Mesenchymal stem cell (in vitro differentiated cells and primary cell): ENCODE measurements around the gene GPRC5C.

ENCODE experiments used
- DNase-seq: peaks from one replicate; pipeline ENCODE4 v3.0.0-alpha.2; 2013
- H2AFZ ChIP-seq: one replicate; pipeline ENCODE4 v1.6.1; 2013; ENCODE audit warnings: low read depth, mild to moderate bottlenecking, control low read depth, inconsistent platforms, low read length, moderate library complexity
- H2AK5ac ChIP-seq: 2 replicates; pipeline ENCODE4 v1.6.1; 2013; ENCODE audit warnings: low read length, moderate library complexity, mild to moderate bottlenecking, inconsistent platforms; ENCODE audit not compliant: severe bottlenecking
- H2BK120ac ChIP-seq: one replicate; pipeline ENCODE4 v1.6.1; 2013; ENCODE audit warnings: low read depth, mild to moderate bottlenecking, inconsistent platforms, low read length, moderate library complexity
- H2BK12ac ChIP-seq, 2 experiments: one replicate each; pipeline ENCODE4 v1.6.1; 2013; ENCODE audit warnings: inconsistent platforms in 2 of 2, low read length in 2 of 2, mild to moderate bottlenecking in 2 of 2, moderate library complexity in 2 of 2, control low read depth in 1 of 2
- H2BK15ac ChIP-seq: one replicate; pipeline ENCODE4 v1.6.1; 2013; ENCODE audit warnings: mild to moderate bottlenecking, low read depth, inconsistent platforms; ENCODE audit not compliant: poor library complexity, severe bottlenecking
- H2BK5ac ChIP-seq: 2 replicates; pipeline ENCODE4 v1.6.1; 2013; ENCODE audit warnings: low read depth, mild to moderate bottlenecking, low read length, control low read depth, inconsistent platforms; ENCODE audit not compliant: poor library complexity, severe bottlenecking
- H3K14ac ChIP-seq, 2 experiments: one replicate each; pipeline ENCODE4 v1.6.1; 2013; ENCODE audit warnings: inconsistent platforms in 2 of 2, low read length in 2 of 2, control low read depth in 1 of 2, mild to moderate bottlenecking in 1 of 2, moderate library complexity in 1 of 2
- H3K18ac ChIP-seq, 2 experiments: one replicate each; pipeline ENCODE4 v1.6.1; 2013; ENCODE audit warnings: inconsistent platforms in 2 of 2, low read length in 2 of 2, control low read depth in 1 of 2, low read depth in 1 of 2, mild to moderate bottlenecking in 1 of 2
- H3K23ac ChIP-seq, 2 experiments: one replicate each; pipeline ENCODE4 v1.6.1; 2013; ENCODE audit warnings: inconsistent platforms in 2 of 2, low read length in 2 of 2, mild to moderate bottlenecking in 2 of 2, moderate library complexity in 2 of 2, control low read depth in 1 of 2
- H3K27ac ChIP-seq: 2 replicates; pipeline ENCODE4 v1.5.1; 2013; ENCODE audit warnings: mild to moderate bottlenecking, moderate library complexity, low read length, control low read depth, inconsistent platforms; ENCODE audit not compliant: poor library complexity, severe bottlenecking
- H3K27me3 ChIP-seq, 2 experiments: 2 replicates each; pipeline versions ENCODE4 v1.6.1 to v1.7.0; 2013; ENCODE audit warnings: low read length in 2 of 2, mild to moderate bottlenecking in 2 of 2, moderate library complexity in 2 of 2, control low read depth in 1 of 2, inconsistent platforms in 1 of 2; ENCODE audit not compliant: control insufficient read depth in 1 of 2, insufficient read depth in 1 of 2
- H3K36me3 ChIP-seq, 2 experiments: 2 replicates each; pipeline versions ENCODE4 v1.6.1 to v1.7.0; 2013; ENCODE audit warnings: low read length in 2 of 2, control low read depth in 1 of 2, inconsistent platforms in 1 of 2, low read depth in 1 of 2, mild to moderate bottlenecking in 1 of 2; ENCODE audit not compliant: insufficient read depth in 2 of 2, control insufficient read depth in 1 of 2
- H3K4ac ChIP-seq, 2 experiments: one replicate each; pipeline ENCODE4 v1.6.1; 2013; ENCODE audit warnings: inconsistent platforms in 2 of 2, low read length in 2 of 2, mild to moderate bottlenecking in 2 of 2, moderate library complexity in 2 of 2, control low read depth in 1 of 2, low read depth in 1 of 2
- H3K4me1 ChIP-seq: 2 replicates; pipeline ENCODE4 v1.6.1; 2013; ENCODE audit warnings: low read depth, low read length, control low read depth; ENCODE audit not compliant: control insufficient read depth, insufficient read depth
- H3K4me2 ChIP-seq: 2 replicates; pipeline ENCODE4 v1.6.1; 2013; ENCODE audit warnings: low read length, mild to moderate bottlenecking, inconsistent platforms; ENCODE audit not compliant: poor library complexity, severe bottlenecking
- H3K4me3 ChIP-seq, 2 experiments: 2 replicates each; pipeline versions ENCODE4 v1.5.1 to v1.7.0; 2013; ENCODE audit warnings: low read length in 2 of 2, mild to moderate bottlenecking in 2 of 2, control low read depth in 1 of 2, low read depth in 1 of 2; ENCODE audit not compliant: insufficient read depth in 1 of 2
- H3K79me1 ChIP-seq: replicated peaks from 2 replicates; pipeline ENCODE4 v1.6.1; 2013; ENCODE audit warnings: mild to moderate bottlenecking, control low read depth, low read length, inconsistent platforms; ENCODE audit not compliant: poor library complexity, severe bottlenecking
- H3K9ac ChIP-seq: 2 replicates; pipeline ENCODE4 v1.7.0; 2013; ENCODE audit warnings: mild to moderate bottlenecking, low read length, moderate library complexity
- H3K9me3 ChIP-seq: 2 replicates; pipeline ENCODE4 v1.7.0; 2013; ENCODE audit warnings: mild to moderate bottlenecking, low read length; ENCODE audit not compliant: control insufficient read depth
- H4K8ac ChIP-seq: one replicate; pipeline ENCODE4 v1.6.1; 2013; ENCODE audit warnings: inconsistent platforms, mild to moderate bottlenecking, low read length, moderate library complexity
- H4K91ac ChIP-seq: one replicate; pipeline ENCODE4 v1.6.1; 2013; ENCODE audit warnings: mild to moderate bottlenecking, low read length, inconsistent platforms
- WGBS: methylation state at CpG from one replicate; pipeline ENCODE4 v1.1.7; 2013; ENCODE audit warnings: mixed read lengths; 5-methylcytosine and 5-hydroxymethylcytosine counted together

GPRC5C gene

DNA sequence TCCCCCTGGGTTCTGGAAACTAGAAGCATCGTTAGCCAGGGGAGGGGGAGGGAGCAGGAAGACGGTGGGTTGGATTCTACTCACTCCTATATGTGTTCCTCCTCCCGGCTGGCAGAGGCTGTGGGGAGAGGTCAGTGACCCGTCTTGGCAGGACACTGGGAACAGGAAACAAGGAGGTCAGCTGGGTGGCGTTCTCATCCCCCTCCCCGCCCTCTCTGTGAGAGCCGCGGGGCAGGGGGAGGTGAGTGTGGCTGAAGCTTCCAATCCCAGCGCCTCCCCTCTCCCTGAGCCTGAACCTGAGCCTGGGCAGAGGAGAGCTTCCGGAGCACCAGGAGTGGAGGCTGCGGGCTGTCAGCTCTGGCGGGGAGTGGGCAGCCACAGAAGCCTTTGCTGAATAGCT, 12.5 kb downstream of the GPRC5C start:
- WGBS: 37% methylated on average over 8 of the region's 12 CpGs
- Histone ChIP-seq H4K8ac (no peak overlapping the region), H3K4ac (no peak overlapping the region), H3K9me3 (peaks cover 2% of the 10 kb centered on the region), H3K36me3 (peaks cover 0 to 78% of the 10 kb centered on the region in 2 experiments), H3K27ac (peak overlapping the region; percentile 23), H3K27me3 (peaks cover 0 to 15% of the 10 kb centered on the region in 2 experiments), H3K4me3 (no peak overlapping the region), H3K9ac (no peak overlapping the region), H3K4me1 (peaks cover 40% of the 10 kb centered on the region), H2BK12ac (no peak overlapping the region), H2BK15ac (no peak overlapping the region), H3K79me1 (peaks cover 44% of the 10 kb centered on the region), H2AFZ (no peak overlapping the region), H3K4me2 (no peak overlapping the region), H2BK5ac (no peak overlapping the region), H3K18ac (no peak overlapping the region), H2AK5ac (peak overlapping the region; percentile 83), H3K14ac (no peak overlapping the region), H3K23ac (no peak overlapping the region), H4K91ac (no peak overlapping the region), H2BK120ac (peak overlapping the region; percentile 27)
- DNase-seq: no peak

DNA sequence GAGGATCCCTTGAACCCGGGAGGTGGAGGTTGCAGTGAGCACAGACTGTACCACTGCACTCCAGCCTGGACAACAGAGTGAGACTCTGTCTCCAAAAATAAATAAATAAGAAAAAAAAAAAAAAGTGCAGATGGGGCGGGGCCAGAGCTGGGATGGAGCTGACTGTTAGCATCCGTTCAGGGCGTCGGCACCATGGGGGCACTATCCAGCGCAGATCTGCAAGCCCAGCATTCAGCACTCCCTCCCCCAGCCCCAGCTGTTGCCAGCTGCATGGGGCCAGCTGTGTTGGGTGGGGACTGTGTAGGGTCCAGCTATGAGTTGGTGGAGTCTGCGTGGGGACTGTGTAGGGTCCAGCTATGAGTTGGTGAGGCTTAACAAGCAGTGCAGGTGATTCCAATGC, 13.3 kb downstream of the GPRC5C start:
- H3K27ac ChIP-seq: no peak overlapping the region
- H3K4me1 ChIP-seq: peaks cover 43% of the 10 kb centered on the region
- H4K91ac ChIP-seq: no peak overlapping the region
- no peak overlapping the region for H3K14ac ChIP-seq
- H3K4me2 ChIP-seq: no peak overlapping the region
- H3K27me3 ChIP-seq: peaks cover 0 to 15% of the 10 kb centered on the region in 2 experiments
- H3K9me3 ChIP-seq: no peaks in the 10 kb centered on the region
- no peak overlapping the region for H3K9ac ChIP-seq
- no peak for DNase-seq
- no peak overlapping the region for H4K8ac ChIP-seq
- H3K4me3 ChIP-seq: no peak overlapping the region
- 94% methylated on average over 7 of the region's 7 CpGs for WGBS
- H3K4ac ChIP-seq: no peak overlapping the region
- no peak overlapping the region for H3K18ac ChIP-seq
- no peak overlapping the region for H2BK15ac ChIP-seq
- H3K79me1 ChIP-seq: peaks cover 44% of the 10 kb centered on the region
- H3K23ac ChIP-seq: no peak overlapping the region
- no peak overlapping the region for H2BK12ac ChIP-seq
- H2BK120ac ChIP-seq: no peak overlapping the region
- H2AK5ac ChIP-seq: peak overlapping the region; percentile 10
- H2AFZ ChIP-seq: no peak overlapping the region
- H2BK5ac ChIP-seq: no peak overlapping the region
- peaks cover 0 to 79% of the 10 kb centered on the region in 2 experiments for H3K36me3 ChIP-seq

DNA sequence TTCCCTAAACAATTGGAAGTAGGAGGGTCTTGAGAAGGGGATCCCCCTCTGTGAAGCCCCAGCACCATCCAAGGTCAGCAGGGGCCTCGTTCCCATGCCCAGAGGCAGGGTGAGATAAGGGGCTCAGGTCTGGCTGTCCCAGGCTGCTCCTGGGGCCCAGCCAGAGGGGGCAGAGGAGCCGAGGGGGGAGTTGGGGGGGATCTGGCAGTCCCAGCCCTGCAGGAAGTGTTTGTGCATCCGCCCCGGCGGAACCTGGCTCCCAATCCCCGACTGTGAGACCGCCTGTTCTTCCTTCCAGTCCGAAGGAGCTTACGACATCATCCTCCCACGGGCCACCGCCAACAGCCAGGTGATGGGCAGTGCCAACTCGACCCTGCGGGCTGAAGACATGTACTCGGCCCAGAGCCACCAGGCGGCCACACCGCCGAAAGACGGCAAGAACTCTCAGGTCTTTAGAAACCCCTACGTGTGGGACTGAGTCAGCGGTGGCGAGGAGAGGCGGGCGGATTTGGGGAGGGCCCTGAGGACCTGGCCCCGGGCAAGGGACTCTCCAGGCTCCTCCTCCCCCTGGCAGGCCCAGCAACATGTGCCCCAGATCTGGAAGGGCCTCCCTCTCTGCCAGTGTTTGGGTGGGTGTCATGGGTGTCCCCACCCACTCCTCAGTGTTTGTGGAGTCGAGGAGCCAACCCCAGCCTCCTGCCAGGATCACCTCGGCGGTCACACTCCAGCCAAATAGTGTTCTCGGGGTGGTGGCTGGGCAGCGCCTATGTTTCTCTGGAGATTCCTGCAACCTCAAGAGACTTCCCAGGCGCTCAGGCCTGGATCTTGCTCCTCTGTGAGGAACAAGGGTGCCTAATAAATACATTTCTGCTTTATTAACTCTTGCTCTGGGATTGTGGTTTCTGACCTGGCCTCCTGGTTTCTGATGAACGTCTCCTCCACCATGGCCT, 14.9 kb downstream of the GPRC5C start:
- Histone ChIP-seq H4K91ac (no peak overlapping the region), H3K4ac (no peak overlapping the region), H3K14ac (no peak overlapping the region), H3K27me3 (peaks cover 0 to 15% of the 10 kb centered on the region in 2 experiments), H3K4me2 (no peak overlapping the region), H3K79me1 (peaks cover 36% of the 10 kb centered on the region), H2BK15ac (no peak overlapping the region), H2BK5ac (no peak overlapping the region), H4K8ac (no peak overlapping the region), H3K23ac (no peak overlapping the region), H3K9me3 (no peaks in the 10 kb centered on the region), H3K4me3 (no peak overlapping the region), H3K18ac (no peak overlapping the region), H3K4me1 (peaks cover 42% of the 10 kb centered on the region), H3K9ac (no peak overlapping the region), H3K27ac (no peak overlapping the region), H2BK120ac (no peak overlapping the region), H2AK5ac (no peak overlapping the region), H2AFZ (no peak overlapping the region), H3K36me3 (peaks cover 0 to 78% of the 10 kb centered on the region in 2 experiments), H2BK12ac (no peak overlapping the region)
- DNase-seq: no peak
- 76% methylated on average over 30 of the region's 31 CpGs for WGBS

DNA sequence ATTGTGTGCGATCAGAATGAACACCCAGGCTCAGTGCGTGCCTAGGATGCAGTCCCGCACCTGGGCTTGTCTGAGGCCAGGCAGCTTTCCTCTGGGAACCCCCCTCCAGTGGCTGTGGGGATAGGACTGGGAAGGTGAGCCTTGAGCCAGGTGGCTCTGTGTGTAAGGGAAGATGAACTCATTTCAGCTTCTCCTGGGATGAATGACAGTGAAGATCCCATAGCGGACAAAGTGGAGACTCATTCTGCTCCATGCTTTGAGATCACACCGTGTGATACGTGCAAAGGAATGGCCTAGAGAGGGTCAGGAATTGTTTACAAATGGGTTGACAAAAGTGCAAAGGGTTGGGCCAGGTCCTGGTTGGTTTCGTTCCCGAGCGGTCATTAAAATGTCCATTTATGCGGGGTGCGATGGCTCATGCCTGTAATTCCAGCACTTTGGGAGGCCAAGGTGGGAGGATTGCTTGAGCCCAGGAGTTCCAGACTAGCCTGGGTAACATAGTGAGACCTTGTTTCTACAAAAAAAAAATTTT, 15.8 kb downstream of the GPRC5C start:
- no peak overlapping the region for H2BK120ac ChIP-seq
- H3K4me1 ChIP-seq: peaks cover 43% of the 10 kb centered on the region
- no peak overlapping the region for H2BK12ac ChIP-seq
- no peaks in the 10 kb centered on the region for H3K9me3 ChIP-seq
- H2BK5ac ChIP-seq: no peak overlapping the region
- peaks cover 31% of the 10 kb centered on the region for H3K79me1 ChIP-seq
- H2AK5ac ChIP-seq: no peak overlapping the region
- H4K8ac ChIP-seq: no peak overlapping the region
- H3K36me3 ChIP-seq: peaks cover 0 to 73% of the 10 kb centered on the region in 2 experiments
- H3K14ac ChIP-seq: no peak overlapping the region
- H2AFZ ChIP-seq: no peak overlapping the region
- H3K4me3 ChIP-seq: no peak overlapping the region
- H4K91ac ChIP-seq: no peak overlapping the region
- H3K23ac ChIP-seq: no peak overlapping the region
- DNase-seq: no peak
- H3K9ac ChIP-seq: no peak overlapping the region
- no peak overlapping the region for H3K4ac ChIP-seq
- WGBS: 89% methylated on average over 11 of the region's 11 CpGs
- no peak overlapping the region for H3K18ac ChIP-seq
- no peak overlapping the region for H2BK15ac ChIP-seq
- H3K27me3 ChIP-seq: peaks cover 0 to 19% of the 10 kb centered on the region in 2 experiments
- no peak overlapping the region for H3K4me2 ChIP-seq
- no peak overlapping the region for H3K27ac ChIP-seq
